Stimulated activated naive CD4-positive, alpha-beta T cell treated with Interleukin-2 at 50 U/mL for 16 hours (primary cell): Measurements from ENCODE around the gene DSCAM.

Source experiments
- DNase-seq: peaks from one replicate; lab custom pipeline; 2025; lab: John Stamatoyannopoulos, UW

The DSCAM gene

DNA sequence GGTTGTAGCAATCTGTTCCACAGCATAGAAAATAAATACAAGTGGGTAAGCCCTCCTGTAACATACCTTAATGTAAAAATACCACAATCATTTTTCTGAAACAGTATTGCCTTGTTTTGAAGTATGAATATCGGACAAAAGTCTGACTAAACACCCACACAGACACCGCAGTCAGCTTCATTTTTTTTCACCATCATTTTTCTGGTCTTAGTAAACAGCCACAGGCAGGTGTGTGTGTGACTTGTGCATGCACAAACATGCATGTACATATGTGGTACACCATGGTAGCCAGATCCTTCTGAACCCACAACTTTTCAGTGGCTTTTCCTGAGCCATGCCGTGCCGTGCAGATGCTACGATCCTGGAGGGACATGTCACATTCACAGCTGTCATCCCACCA, 718.1 kb downstream of the DSCAM start:
- DNase-seq = no peak

DNA sequence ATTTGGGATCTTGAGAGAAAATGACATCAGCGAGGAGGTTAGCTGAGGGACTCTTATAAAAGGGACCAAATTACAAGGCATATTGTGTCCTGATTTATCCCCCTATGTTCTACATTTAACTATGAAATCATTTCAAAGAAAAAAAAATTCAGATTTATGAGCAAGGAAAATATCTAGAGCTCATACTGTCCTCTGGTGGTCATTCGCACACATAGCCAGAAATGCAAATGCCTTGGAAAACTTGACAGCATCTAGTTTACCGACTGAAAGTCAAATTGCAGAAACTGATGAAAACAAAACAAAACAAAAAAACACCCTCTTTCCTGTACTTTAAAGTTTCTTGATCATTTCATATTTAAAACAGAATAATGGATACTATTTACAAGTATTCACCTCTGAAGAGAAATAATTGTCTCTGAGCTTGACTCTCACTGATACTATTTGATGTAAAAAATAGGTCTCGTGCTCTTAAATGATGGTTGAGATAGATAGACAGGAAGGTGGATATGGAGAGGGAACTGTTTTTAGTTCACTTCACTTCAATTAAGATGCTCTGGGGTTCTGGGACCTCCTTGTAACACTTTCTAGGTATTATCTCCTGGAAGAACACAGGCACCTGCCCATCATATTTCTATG, 725.9 kb downstream of the DSCAM start:
- no peak for DNase-seq

DNA sequence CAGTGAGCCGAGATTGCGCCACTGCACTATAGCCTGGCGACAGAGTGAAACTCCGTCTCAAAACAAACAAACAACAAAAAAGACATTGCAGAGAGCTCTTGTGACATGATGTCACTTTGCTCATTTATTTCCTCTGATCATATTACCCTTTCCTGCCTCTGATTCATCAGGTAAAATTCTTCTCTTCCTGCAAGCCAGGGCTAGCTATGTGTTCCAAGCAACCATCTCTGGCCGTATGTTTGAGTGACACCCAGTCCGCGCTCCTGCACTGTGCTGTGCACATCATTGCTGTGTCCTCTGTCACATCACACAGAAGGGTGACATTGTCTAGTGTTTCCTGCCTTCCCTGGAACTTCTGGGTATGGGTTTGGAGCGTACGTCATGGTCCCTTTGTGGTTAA, 728.4 kb downstream of the DSCAM start:
- no peak for DNase-seq

DNA sequence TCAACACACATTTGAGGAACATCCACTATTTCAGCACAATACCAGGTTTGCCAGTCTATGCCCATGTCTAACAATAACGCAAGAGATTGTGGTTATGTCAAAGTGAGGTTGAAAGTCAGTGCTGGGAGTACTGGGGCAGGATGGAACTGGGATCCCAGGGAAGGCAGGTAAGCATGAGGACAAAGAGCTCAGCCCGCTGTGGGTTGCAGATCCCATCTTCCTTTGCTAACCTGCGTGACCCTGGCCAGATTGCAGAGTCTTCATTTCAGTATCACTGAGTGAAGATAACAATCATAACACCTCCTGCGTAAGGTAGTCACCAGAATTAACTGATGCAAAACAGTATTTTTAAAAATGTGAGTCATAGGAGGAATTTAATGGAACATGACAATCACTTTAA, 729.7 kb downstream of the DSCAM start:
- DNase-seq = no peak

DNA sequence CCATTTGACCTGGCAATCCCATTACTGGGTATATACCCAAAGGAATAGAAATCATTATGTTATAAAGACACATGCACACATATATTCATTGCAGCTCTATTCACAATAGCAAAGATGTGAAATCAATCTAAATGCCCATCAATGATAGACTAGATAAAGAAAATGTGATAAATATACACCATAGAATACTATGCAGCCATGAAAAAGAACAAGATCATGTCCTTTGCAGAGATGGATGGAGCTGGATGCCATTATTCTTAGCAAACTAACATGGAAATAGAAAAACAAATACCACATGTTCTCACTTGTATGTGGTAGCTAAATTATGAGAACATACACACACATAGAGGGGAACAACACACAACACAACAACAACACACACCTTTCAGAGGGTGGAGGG, 731.2 kb downstream of the DSCAM start:
- DNase-seq = no peak

DNA sequence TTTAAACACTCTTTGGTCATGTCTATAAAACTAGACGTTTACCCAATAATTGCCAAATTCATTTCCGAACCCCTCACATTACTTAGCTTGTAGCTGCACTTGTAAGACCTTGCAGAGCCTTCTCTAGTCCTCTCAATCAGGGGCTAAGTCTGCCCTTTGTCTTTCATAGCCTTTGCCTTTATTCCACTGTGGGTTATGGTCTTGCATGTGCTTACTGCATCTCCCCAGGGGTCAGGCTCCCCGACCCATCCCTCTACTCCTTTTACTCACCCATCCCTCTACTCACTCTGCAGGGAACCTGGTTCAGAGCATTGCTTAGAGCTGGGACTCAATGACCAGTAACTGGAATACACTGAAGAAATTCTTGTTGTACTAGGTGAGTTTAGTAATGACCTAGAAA, 744.3 kb downstream of the DSCAM start:
- no peak for DNase-seq

DNA sequence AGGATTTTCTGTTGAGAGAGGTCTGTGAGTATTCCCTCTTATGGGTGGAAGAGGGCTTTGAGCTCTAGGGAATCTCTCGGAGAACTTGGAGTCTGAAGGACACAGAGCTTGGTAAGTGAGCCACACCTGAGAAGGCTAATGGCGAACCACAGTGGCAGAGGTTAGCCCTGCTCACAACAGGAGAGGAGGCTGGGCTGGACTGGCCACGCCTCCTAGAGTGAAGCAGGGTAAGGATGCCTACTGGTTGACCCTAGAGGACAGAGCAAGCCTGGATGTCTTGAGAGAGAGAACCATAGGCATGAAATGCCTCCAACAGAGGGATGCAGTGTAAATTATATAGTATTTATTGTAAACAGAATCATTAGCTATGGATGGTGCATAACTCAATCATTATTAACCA, 747.1 kb downstream of the DSCAM start:
- no peak for DNase-seq

DNA sequence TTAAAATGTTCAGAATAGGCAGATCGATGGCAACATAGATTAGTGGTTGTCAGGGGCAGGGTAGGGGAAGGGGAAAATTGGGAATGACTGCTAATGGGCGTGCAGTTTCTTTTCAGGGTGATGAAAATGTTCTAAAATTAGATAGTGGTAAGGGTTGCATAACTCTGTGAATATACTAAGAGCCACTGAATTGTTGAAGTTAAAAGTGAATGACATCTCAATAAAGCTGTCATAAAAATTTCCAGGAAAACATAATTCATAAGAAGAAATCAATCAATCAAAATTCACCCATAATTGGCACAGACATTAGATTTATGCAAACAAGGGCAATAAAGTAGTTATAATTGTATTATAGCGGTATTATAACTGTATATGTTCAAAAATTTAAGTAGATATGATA, 751.5 kb downstream of the DSCAM start:
- no peak for DNase-seq

DNA sequence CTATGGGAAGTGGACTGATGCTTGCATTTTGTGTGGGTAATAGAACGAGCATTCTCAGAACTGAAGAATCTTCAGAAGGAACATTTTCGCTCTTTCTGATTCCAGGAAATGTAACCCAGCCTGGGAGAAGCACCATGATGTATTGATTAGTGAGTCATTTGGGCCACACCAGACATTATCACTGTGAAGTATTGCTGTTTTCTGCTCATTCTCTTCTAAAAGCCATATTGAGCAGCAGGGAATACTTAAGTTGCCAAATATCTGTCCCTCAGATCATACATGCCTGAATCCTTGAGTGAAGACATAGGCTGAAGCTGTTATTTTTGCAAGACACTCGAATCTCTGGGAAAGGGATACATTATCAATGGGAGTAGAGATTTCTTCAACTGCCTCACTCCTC, 766.6 kb downstream of the DSCAM start:
- no peak for DNase-seq

DNA sequence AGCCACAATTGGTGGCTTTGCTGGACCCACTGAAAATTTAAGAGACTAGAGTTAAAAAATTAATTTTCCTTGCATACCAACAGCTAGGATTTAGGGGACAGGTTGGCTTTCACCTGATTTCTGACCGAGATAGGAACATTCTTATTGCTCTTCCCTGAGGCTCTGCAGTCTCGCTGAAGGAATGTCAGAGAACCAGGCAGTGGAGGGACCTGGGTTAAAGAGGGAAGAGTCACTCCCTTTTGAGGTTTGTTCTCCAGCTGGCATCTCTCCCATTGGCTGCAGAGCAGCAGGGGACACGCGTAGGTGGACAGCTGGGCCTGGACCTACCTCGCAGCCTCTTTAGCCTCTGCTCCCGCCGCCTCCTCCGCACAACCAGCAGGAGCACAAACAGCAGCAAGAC, 772.2 kb downstream of the DSCAM start:
- no peak for DNase-seq

DNA sequence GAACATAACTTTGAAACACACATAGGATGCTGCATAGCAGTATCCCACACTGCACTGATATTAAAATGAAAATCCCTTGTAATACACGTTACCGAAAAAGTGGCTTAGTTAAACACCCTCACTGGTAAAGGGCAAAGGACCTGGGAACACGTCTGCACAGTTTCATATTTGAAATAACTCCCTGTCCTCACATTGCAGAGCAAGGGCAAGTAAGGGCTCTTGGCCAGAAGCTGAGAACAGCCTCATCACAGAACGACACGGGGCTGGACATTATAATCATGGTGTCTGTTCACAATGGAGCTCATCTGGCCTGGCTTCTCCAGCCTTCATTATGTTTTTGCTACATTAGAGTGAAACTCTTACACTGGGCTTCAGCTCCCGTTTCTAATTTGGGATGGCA, 772.8 kb downstream of the DSCAM start:
- no peak for DNase-seq

DNA sequence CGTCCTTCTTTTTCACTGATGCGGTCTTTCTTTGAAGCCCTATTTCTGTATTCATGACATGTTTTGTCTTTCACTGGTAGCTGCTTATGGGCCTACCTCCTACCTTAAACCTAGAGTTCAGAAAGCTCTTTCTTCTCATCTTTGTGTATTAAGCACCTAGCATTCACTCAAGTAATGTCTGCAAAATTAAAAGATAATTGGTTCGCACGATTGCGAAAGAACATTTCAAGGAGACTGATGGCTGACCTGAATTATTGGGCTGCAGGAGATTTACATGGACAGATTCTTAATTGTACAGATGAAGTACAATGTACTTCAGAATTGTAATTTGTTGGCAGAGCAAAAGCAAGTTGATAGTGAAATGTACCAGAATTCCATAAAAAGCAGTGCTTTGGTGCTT, 773.3 kb downstream of the DSCAM start:
- no peak for DNase-seq

DNA sequence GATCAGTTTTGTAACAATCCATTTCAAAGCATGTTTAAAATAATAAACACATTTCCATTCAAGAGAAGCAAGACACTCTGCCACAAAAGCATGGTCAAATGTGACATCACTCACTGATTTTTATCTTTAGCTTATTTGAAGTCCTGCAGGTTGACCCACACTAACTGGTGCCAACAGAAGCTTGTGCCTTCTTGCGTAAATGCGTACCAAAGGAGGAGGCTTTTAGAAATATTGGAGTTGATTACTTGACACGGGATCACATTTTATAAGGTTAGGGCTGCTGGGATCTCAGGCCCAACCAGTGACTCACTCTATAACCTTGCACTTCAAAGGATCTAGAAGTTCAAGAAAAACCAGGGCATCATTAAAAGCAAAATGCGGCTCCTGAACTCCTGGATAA, 776.1 kb downstream of the DSCAM start:
- DNase-seq = no peak

DNA sequence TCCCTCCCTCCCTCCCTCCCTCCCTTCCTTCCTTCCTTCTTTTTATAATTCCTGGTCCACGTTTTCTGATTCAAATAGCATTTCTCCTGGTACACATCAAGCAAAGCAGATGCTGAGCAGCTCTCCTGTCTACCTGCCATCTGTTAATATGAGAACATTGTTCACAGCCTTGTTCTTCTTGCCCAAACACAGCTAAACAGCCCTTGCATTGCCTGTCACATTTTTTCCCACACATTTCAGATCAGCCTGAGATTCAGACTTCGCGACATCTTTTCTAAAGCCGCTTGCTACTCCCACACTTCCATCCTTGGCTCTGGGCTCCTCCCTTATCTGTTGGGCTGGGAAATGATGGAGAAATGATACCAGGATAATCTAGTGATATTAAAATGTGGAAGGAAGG, 779.2 kb downstream of the DSCAM start:
- DNase-seq = no peak

DNA sequence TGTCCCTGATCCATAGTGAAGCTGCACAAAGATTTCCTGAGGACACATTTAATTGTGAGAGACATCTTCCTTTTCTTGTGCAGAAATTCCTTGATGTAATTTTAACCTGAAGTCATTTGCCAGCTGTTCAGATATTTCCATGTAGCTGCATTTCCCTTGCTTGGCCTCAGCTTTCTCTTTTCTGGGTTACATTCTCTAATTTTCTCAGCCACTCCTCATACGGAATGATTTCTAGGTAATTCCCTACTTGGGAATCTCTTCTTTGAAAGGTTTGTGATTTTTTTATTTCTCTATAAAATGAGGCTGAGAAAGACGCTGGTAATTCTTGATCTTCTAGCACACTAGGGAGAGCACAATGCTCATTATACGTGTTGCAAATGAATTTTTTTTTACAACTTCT, 780.7 kb downstream of the DSCAM start:
- no peak for DNase-seq

DNA sequence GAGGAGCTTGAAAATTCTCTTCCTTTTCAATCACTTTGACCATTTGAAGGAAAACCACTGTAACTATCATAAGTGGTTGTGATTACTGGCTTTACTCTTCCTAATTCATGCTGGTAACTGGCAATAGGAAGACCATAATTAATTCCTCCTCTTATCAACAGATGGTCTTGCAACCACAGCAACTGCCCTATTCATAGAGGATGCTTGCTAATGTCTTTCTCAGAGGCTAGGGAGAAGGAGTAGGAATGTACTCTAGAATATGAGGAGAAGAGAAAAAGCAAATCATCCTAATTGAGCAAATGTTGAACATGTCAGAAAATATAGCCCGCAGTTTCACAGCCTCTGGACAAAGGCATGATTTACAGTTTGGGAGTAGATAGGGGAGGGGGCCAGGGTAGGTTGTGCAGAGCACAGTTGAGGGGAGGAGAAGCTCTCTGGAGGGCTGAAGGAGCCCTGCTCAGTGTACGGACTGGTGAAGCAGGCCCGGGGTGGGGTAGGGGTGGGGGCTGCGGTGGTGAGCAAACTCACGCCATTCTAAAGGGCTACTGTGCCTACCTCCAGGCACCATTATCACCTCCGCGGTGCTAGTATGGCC, 786.8 kb downstream of the DSCAM start:
- DNase-seq = no peak

DNA sequence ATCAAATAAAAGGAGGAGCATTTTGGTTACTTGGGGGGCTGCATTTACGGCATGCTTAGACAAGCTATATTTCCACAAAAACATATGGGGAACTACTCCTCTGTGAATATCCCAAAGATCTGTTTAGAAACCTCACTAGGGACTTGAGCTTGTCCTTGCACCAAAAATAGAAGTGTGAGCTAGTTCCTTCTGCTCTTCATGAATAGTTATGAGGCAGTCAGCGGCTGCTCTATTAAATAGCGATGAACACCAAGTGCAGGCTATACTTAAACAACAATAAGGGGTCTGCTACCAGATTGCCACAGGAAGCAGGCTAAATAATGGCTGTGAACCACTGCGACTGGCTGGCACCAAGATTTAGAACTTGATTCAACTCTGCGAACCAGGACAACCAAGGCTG, 789.6 kb downstream of the DSCAM start:
- no peak for DNase-seq

DNA sequence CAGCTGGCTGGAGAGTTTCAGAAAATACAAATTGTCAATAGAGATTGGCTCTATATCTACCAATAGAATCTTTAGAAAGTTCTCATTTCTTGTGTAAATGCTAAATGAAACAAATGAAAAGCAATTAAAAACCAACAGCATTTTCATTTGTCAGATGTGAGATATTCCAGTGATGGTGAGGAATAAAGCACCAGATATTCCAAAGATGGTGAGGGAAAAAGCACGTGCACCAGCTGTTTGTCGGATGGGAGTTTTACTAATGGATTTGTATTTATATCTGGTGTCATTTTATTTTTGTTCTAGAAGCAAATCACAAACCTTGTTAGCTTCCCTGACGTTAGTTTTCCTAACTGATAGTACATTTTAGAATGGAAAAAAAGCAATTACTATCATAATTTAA, 790.9 kb downstream of the DSCAM start:
- no peak for DNase-seq

DNA sequence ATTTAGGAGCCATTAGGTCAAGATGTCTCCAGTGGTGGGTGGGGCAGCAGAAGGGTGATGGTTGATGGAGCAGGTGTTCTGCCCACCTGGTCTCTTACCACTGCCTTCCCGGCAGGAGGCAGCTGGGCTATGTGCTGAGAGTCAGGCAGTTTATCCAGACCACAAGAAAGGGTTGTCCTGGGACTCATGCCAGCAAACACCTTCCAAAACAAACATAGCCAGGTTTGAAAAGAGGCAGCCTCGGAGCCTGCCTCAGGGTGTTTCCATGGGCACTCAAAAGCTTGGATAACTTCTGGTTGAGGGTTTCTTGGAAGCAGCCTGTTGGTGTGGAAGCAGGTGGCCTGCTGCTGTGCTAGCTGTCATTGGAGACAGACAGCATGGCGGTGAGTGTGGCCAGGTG, 792.6 kb downstream of the DSCAM start:
- no peak for DNase-seq

DNA sequence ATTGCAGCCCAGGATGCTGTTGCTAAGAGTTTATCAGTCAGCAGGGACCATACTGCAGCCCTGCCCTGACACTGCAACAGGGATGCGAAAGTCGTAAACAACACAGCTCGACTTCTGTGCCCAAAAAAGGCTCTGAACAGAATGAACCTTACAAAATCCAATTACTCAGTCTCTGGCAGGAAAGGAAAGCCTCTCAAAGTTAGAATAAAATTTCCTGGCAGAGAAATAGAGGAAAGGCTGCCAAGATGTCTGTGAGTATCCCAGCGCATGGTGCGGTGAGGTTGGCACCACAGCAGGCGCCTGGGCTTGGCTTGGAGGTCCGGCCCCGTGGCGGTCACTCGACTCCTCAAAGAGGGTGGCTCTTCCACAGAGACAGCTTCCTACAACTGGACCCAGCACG, 794.0 kb downstream of the DSCAM start:
- no peak for DNase-seq

DNA sequence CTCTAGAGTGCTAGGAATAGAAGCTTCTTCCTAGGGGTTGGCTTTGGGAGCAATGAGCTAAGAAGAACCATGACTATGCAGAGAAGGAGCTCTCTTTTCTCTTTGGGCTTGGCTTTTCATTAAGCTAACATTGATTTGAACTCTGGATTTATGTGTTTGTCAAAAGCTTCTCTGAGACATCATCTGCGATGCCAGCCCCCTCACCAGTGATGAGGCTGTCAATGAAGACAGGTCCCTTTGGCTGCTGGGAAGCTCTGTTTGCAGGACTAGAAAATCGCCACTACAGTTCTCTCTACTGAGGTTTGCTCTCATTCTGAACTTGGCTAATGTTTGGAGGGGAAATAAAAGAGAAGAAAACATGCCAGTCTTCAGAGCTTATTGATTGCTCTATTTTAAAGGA, 794.7 kb downstream of the DSCAM start:
- no peak for DNase-seq

DNA sequence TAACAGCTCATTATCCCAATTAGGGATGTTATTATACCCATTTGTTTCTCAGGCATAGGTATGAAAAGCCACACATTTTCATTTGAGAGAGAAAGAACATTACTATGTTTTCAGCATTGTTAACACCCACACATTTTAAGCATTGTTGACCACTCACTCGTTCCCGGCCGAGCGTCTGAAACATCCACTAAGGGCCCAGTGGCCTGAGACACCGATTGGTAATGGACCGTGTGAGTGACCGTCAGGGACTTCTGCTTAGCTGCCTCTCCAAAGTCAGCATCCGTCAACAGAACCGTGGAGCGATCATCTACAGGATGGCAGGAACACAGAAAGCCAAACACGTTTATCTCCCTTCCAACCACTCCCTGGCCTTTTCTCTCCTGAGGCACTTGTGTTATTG, 795.2 kb downstream of the DSCAM start:
- DNase-seq = no peak

DNA sequence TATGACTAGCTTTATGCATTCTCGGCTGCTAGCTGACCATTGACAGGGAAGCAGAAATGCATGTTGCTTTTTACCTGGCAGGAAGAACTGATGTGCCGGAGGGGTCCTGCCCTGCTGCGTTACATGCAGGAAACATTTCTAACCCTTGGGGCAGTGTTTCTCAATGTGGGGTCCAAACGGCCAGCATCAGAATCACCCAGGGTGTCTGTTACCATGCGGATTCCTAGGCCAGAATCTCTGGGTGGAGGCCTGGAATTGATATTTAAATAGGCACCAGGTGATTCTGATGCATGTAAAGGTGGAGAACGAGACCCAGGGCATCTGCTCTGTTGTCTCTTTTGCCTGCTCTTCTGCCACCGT, 797.0 kb downstream of the DSCAM start:
- no peak for DNase-seq
